Adrenal gland (tissue), 12 donors: ENCODE measurements around the gene DNM1. TPM values are rescaled to one million over a fixed set of nuclear protein-coding genes. Genes with fewer than 3 reads are reported as not detected.

Experiments
- DNase-seq, 7 donors: peaks; one replicate each; pipeline ENCODE4 v3.0.0-alpha.2; 2019 to 2020
- H3K27ac ChIP-seq, 5 donors: fragments of 200-600 bp; sonication (generic) in 4 of 5; 1 replicate in 3 of 5; 2 replicates in 2 of 5; pipeline versions ENCODE4 v1.5.1 to v1.8.0; 2016 to 2020; ENCODE audit warnings: mild to moderate bottlenecking in 1 of 5
- H3K27me3 ChIP-seq: fragments of 200-600 bp; 2 replicates; pipeline ENCODE4 v1.8.0; 2021
- H3K36me3 ChIP-seq, 2 donors: fragments of 200-600 bp; replicated peaks in 1 of 2; 1 replicate in 1 of 2; 2 replicates in 1 of 2; pipeline versions ENCODE4 v1.5.1 to v1.8.0; 2018 to 2022
- H3K4me1 ChIP-seq, 2 donors: fragments of 200-600 bp; replicated peaks in 1 of 2; 1 replicate in 1 of 2; 2 replicates in 1 of 2; pipeline versions ENCODE4 v1.5.1 to v1.8.0; 2018 to 2021
- H3K4me3 ChIP-seq, 4 donors: fragments of 200-600 bp; sonication (generic) in 3 of 4; one replicate each; pipeline ENCODE4 v1.5.1; 2016 to 2018
- H3K9me3 ChIP-seq, 3 donors: fragments of 200-600 bp; sonication (generic) in 1 of 3; replicated peaks in 1 of 3; 1 replicate in 2 of 3; 2 replicates in 1 of 3; pipeline versions ENCODE4 v1.5.1 to v1.8.0; 2016 to 2021
- CTCF ChIP-seq, 6 experiments: fragments of 450-650 bp in 4 of 6; fragments of 200-600 bp in 2 of 6; sonication (generic) in 1 of 6; IDR thresholded peaks; 1 replicate in 5 of 6; 2 replicates in 1 of 6; pipeline versions ENCODE4 v1.5.1 to v1.8.0; 2016 to 2021; ENCODE audit warnings: antibody characterized with exemption in 6 of 6, mild to moderate bottlenecking in 2 of 6, moderate library complexity in 1 of 6
- POLR2A ChIP-seq, 2 donors: fragments of 450-650 bp; IDR thresholded peaks; one replicate each; pipeline ENCODE4 v1.6.1; 2017; ENCODE audit warnings: antibody characterized with exemption in 2 of 2, mild to moderate bottlenecking in 2 of 2, moderate library complexity in 1 of 2
- WGBS, 4 donors: extraction: QIAGEN DNeasy Blood & Tissue Kit in 2 of 4; methylation state at CpG; one replicate each; pipeline versions ENCODE4 v1.1.5 to v1.1.7; 2013 to 2017; 5-methylcytosine and 5-hydroxymethylcytosine counted together
- intact Hi-C, 2 donors: fragments of 100-400 bp; cut with DNase I; formaldehyde crosslinking; loops; one replicate each; pipeline versions ENCODE4 v1.14.1 to v1.15.0; 2022 to 2023
- polyA plus RNA-seq, 3 donors: library from polyadenylated mRNA; stranded (reverse); fragments of 200-250 nt in 2 of 3; fragments of 350-450 nt in 1 of 3; fragmentation: Illumina TruSeq in 1 of 3; extraction: RNeasy Lipid Tissue Mini Kit (QIAGEN cat#74804) in 1 of 3; gene quantifications; one replicate each; pipeline ENCODE4 v1.2.3, GENCODE V29; 2013 to 2014
- total RNA-seq, 9 donors: library from RNA; depleted of rRNA in 4 of 9; stranded (reverse); fragments of >200 nt in 4 of 9; fragments of 120-200 nt in 1 of 9; fragmentation: NEBNext Ultra II Directional in 1 of 9; extraction: Animal tissue kit (Norgen Biotek cat#: 25700) in 1 of 9; gene quantifications; one replicate each; pipeline versions ENCODE4 v1.1.0 to v1.2.4, GENCODE V29; 2013 to 2023
- donor health status: healthy with polysubstance abuse.
- donor health status: Bipolar disorder and iron deficiency.
- donor health status: DM: yes; HTN: yes; CAD: no.
- donor health status: DM: no; HTN: no; CAD: no.
- donor health status: DM: no; HTN: no; CAD: no.
- donor health status: DM: yes; HTN: yes; CAD: no.

The DNM1 gene
- total and polyA plus RNA-seq, 12 donors = 2.4 to 44.3 (median 12.2) TPM

- no peaks in the 10 kb centered on the region for H3K36me3 ChIP-seq
- H3K9me3 ChIP-seq = no peaks in the 10 kb centered on the region
- TF ChIP-seq CTCF (IDR thresholded peaks at IDR 0.05) (no peak), POLR2A (IDR thresholded peaks at IDR 0.05) (no peak)
- H3K27me3 ChIP-seq = no peaks in the 10 kb centered on the region
- no peak for DNase-seq
- H3K27ac ChIP-seq = no peak overlapping the region
- intact Hi-C loops = no loop called here
- H3K4me1 ChIP-seq = no peaks in the 10 kb centered on the region
- no peak overlapping the region for H3K4me3 ChIP-seq
- 69 to 81% (median 75%) methylated on average over 10 to 16 of the region's 16 CpGs for WGBS, 4 donors
Measured at GRCh38 chr9:128231638-128232527, 28.7 kb downstream of the DNM1 start.

GRCh38 chr9:128232528-128233428 is 29.6 kb downstream of the DNM1 start:
- no peak for DNase-seq
- WGBS, 4 donors = 81 to 89% (median 85%) methylated on average over 14 to 22 of the region's 22 CpGs
- Histone ChIP-seq H3K27me3 (no peaks in the 10 kb centered on the region), H3K4me3 (no peak overlapping the region), H3K36me3 (no peaks in the 10 kb centered on the region), H3K27ac (no peak overlapping the region), H3K4me1 (no peaks in the 10 kb centered on the region), H3K9me3 (no peaks in the 10 kb centered on the region)
- no peak for TF ChIP-seq POLR2A (IDR thresholded peaks at IDR 0.05)
- TF ChIP-seq CTCF (IDR thresholded peaks at IDR 0.05) = no peak
- intact Hi-C loops = no loop called here

- DNase-seq = no peak
- 79 to 91% (median 88%) methylated on average over 14 to 28 of the region's 28 CpGs for WGBS, 4 donors
Measured at GRCh38 chr9:128233817-128234406, 30.7 kb downstream of the DNM1 start.

More at GRCh38 chr9:128233817-128234406, 30.7 kb downstream of the DNM1 start:
- Histone ChIP-seq H3K27ac (no peak overlapping the region), H3K36me3 (no peaks in the 10 kb centered on the region), H3K4me3 (no peak overlapping the region), H3K27me3 (no peaks in the 10 kb centered on the region), H3K4me1 (no peaks in the 10 kb centered on the region), H3K9me3 (no peaks in the 10 kb centered on the region)
- intact Hi-C loops = no loop called here
- TF ChIP-seq POLR2A (IDR thresholded peaks at IDR 0.05) = no peak
- no peak for TF ChIP-seq CTCF (IDR thresholded peaks at IDR 0.05)
